OCI-LY3 (cell line): ENCODE results near the gene BAG3.
A peak's percentile ranks its signal among the peaks of the same experiment; 100 is the strongest.

Experiments
- H2AFZ ChIP-seq: fragments of 200-600, 300-600 bp; shearing (Covaris generic); 2 replicates; pipeline ENCODE4 v1.6.0; 2014; ENCODE audit warnings: antibody characterized with exemption, low read depth, low read length
- H3K27ac ChIP-seq: fragments of 200-600, 300-600 bp; sonication (generic); 2 replicates; pipeline ENCODE4 v1.5.1; 2014; ENCODE audit warnings: mild to moderate bottlenecking, low read length, moderate library complexity, mixed read lengths
- H3K27me3 ChIP-seq: fragments of 200-600, 300-600 bp; sonication (generic); 2 replicates; pipeline ENCODE4 v1.6.1; 2014; ENCODE audit warnings: low read depth, low read length, mixed read lengths
- H3K36me3 ChIP-seq: fragments of 200-600, 300-600 bp; sonication (generic); replicated peaks from 2 replicates; pipeline ENCODE3; 2014; ENCODE audit warnings: low read depth, low read length, mixed read lengths
- H3K4me1 ChIP-seq: fragments of 300-600, 200-600 bp; sonication (generic); 2 replicates; pipeline ENCODE4 v1.6.1; 2014; ENCODE audit warnings: low read length, mixed read lengths
- H3K4me2 ChIP-seq: fragments of 200-600, 300-600 bp; sonication (generic); 2 replicates; pipeline ENCODE4 v1.6.1; 2014; ENCODE audit warnings: low read length, mixed read lengths
- H3K4me3 ChIP-seq: fragments of 300-600, 200-600 bp; sonication (generic); 2 replicates; pipeline ENCODE4 v1.5.1; 2014; ENCODE audit warnings: antibody characterized with exemption, mild to moderate bottlenecking, low read length, moderate library complexity
- H3K79me2 ChIP-seq: fragments of 300-600, 200-600 bp; shearing (Covaris generic); 2 replicates; pipeline ENCODE4 v1.6.1; 2014; ENCODE audit warnings: mild to moderate bottlenecking, low read length, mixed read lengths
- H3K9ac ChIP-seq: fragments of 300-600, 200-600 bp; shearing (Covaris generic); 2 replicates; pipeline ENCODE4 v1.6.0; 2014; ENCODE audit warnings: mild to moderate bottlenecking, low read length, moderate library complexity
- H3K9me3 ChIP-seq: fragments of 200-600, 300-600 bp; shearing (Covaris generic); 2 replicates; pipeline ENCODE4 v1.6.1; 2014; ENCODE audit warnings: low read length, mixed read lengths; ENCODE audit not compliant: insufficient read depth
- H4K20me1 ChIP-seq: fragments of 200-600, 300-600 bp; sonication (generic); 2 replicates; pipeline ENCODE4 v1.6.1; 2016; ENCODE audit warnings: low read length, mixed read lengths; ENCODE audit not compliant: insufficient read depth
- EZH2phosphoT487 ChIP-seq: fragments of 200-600 bp; shearing (Covaris generic); IDR thresholded peaks from 2 replicates; pipeline ENCODE4 v1.6.1; 2018; ENCODE audit warnings: antibody characterized with exemption, mixed run types, low read depth
- TF ChIP-seq, protein P1 (sequence below): fragments of 200-600, 300-600 bp; sonication (generic); IDR thresholded peaks from 2 replicates; pipeline ENCODE4 v1.5.1; 2014; ENCODE audit warnings: antibody characterized with exemption, low read length, low read depth

BAG3 gene

DNA sequence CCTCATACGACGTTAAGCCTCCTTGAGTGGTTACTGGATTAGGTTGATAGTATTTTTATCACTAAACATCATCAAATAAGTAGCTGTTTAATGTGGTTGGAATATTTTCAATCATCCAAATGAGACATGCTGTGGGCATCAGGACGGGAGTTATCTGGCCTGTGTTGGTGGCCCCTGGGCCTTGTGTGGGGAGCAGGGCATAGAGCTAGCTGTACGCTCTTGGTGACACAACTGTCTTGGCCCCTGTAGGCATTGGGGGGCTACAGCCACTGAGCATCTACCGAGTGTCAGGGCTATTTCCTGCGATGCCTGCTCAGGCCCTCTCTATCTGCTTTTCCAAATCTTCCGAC lies 28.3 kb downstream of the BAG3 start:
- H3K9ac ChIP-seq, result no peak overlapping the region
- H4K20me1 ChIP-seq, result no peaks in the 10 kb centered on the region
- H3K4me2 ChIP-seq, result no peak overlapping the region
- no peaks in the 10 kb centered on the region for H3K9me3 ChIP-seq
- H3K4me1 ChIP-seq, result no peaks in the 10 kb centered on the region
- no peak overlapping the region for H2AFZ ChIP-seq
- H3K4me3 ChIP-seq, result no peak overlapping the region
- no peaks in the 10 kb centered on the region for H3K36me3 ChIP-seq
- no peak overlapping the region for H3K27ac ChIP-seq
- TF ChIP-seq EZH2phosphoT487, result no peak
- TF ChIP-seq, protein P1, sequence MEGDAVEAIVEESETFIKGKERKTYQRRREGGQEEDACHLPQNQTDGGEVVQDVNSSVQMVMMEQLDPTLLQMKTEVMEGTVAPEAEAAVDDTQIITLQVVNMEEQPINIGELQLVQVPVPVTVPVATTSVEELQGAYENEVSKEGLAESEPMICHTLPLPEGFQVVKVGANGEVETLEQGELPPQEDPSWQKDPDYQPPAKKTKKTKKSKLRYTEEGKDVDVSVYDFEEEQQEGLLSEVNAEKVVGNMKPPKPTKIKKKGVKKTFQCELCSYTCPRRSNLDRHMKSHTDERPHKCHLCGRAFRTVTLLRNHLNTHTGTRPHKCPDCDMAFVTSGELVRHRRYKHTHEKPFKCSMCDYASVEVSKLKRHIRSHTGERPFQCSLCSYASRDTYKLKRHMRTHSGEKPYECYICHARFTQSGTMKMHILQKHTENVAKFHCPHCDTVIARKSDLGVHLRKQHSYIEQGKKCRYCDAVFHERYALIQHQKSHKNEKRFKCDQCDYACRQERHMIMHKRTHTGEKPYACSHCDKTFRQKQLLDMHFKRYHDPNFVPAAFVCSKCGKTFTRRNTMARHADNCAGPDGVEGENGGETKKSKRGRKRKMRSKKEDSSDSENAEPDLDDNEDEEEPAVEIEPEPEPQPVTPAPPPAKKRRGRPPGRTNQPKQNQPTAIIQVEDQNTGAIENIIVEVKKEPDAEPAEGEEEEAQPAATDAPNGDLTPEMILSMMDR, result no peak
- no peaks in the 10 kb centered on the region for H3K27me3 ChIP-seq
- H3K79me2 ChIP-seq, result no peaks in the 10 kb centered on the region

DNA sequence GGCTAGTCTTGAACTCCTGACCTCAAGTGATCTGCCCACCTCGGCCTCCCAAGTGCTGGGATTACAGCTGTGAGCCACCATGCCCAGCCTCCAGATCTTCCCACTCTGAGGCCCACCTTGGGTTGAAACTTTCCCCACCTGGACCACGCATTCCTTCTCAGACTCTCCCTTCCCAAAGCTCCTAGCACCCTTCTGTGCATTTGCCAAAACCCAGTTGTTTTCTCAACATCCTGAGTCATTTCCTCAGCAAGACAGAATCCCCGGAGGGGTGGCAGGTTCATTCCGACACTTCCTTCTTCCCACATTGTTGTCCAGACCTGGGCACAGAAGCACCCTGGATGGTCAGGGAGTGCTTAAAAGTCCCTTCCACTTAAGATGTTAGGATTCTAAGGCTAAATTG lies 28.9 kb downstream of the BAG3 start:
- TF ChIP-seq EZH2phosphoT487, result no peak
- TF ChIP-seq, protein P1, result no peak
- Histone ChIP-seq H3K9me3 (no peaks in the 10 kb centered on the region), H3K9ac (no peak overlapping the region), H3K36me3 (no peaks in the 10 kb centered on the region), H4K20me1 (no peaks in the 10 kb centered on the region), H3K27me3 (no peaks in the 10 kb centered on the region), H3K4me2 (no peak overlapping the region), H3K4me3 (no peak overlapping the region), H2AFZ (no peak overlapping the region), H3K27ac (no peak overlapping the region), H3K4me1 (no peaks in the 10 kb centered on the region), H3K79me2 (no peaks in the 10 kb centered on the region)

DNA sequence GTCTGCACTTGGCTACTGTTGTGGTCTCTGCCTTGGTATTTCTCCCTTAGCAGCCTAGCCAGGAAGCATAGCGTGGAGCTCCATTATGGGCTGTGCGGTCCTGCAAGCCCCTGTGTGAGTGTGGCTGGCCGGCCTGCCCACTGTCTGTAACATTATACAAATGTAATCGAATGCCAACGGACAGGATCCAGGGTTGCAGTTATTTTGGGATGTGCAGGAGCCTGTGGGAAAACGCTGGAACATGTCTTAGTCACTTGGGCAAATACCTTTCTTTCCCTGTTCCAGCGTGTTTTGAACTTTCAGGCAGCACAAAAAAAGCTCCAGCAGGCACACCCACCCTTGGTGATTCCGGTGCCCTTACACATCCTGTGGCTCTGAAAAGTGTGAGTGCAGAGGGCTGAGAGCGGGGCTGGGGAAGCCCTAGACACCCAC lies 29.5 kb downstream of the BAG3 start:
- Histone ChIP-seq H3K79me2 (no peaks in the 10 kb centered on the region), H3K9ac (no peak overlapping the region), H3K27ac (no peak overlapping the region), H3K4me1 (no peaks in the 10 kb centered on the region), H2AFZ (no peak overlapping the region), H3K27me3 (no peaks in the 10 kb centered on the region), H3K4me2 (no peak overlapping the region), H3K9me3 (no peaks in the 10 kb centered on the region), H3K36me3 (no peaks in the 10 kb centered on the region), H4K20me1 (no peaks in the 10 kb centered on the region), H3K4me3 (no peak overlapping the region)
- TF ChIP-seq EZH2phosphoT487, result no peak
- TF ChIP-seq, protein P1, result no peak

DNA sequence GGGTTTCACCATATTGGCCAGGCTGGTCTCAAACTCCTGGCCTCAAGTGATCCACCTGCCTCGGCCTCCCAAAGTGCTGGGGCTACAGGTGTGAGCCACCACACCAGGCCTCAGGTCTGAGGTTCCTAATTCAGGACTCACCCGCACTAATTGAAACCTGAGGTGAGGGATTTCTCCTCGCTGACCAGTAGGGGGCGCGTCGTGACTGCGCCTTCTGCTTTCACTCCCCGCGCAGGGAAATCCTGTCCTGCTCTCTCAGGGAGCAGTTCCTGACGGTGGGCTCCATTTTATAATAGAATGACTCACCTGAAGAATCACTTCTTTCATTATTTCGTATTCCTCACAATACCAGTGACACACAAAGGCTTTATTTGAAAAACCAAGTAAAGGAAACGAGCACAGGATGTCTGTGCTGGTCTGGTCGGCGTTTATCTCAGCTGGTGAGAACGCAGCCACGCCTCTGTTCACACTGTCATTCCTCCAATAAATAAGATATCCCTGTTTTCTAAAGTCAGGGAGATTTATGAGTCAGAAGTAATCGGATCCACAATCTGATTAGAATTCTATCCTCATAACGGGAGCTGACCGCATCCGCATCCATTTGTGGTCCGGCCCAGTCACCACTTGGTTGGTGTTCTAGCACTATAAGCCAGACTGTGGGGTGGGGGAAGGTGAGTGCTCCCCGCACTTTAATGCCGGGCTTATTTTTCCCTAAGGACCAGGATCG lies 35.4 kb downstream of the BAG3 start:
- Histone ChIP-seq H3K4me2 (peak overlapping the region; percentile 60), H3K9me3 (no peaks in the 10 kb centered on the region), H4K20me1 (no peaks in the 10 kb centered on the region), H3K79me2 (no peaks in the 10 kb centered on the region), H2AFZ (no peak overlapping the region), H3K9ac (no peak overlapping the region), H3K4me1 (peaks cover 9% of the 10 kb centered on the region; the same call in 1 of the 2 replicates), H3K27me3 (no peaks in the 10 kb centered on the region), H3K27ac (no peak overlapping the region), H3K4me3 (peak overlapping the region; percentile 34), H3K36me3 (no peaks in the 10 kb centered on the region)
- TF ChIP-seq, protein P1, result peak; percentile 73
- TF ChIP-seq EZH2phosphoT487, result no peak
